Tibial nerve (tissue), 4 donors: ENCODE data around the gene DMD.

ENCODE experiments used
- EP300 ChIP-seq, 2 donors: sonication (generic); formaldehyde crosslinking; IDR thresholded peaks; one replicate each; pipeline ENCODE4 v1.6.1; 2017; ENCODE audit warnings: antibody characterized with exemption in 2 of 2, mild to moderate bottlenecking in 1 of 2
- POLR2A ChIP-seq, 2 donors: fragments of 450-650 bp; IDR thresholded peaks; one replicate each; pipeline ENCODE4 v1.6.1; 2017; ENCODE audit warnings: antibody characterized with exemption in 2 of 2, mild to moderate bottlenecking in 2 of 2, moderate library complexity in 2 of 2
- TF ChIP-seq, protein P1 (sequence below), 5 experiments: fragments of 200-600 bp in 3 of 5; fragments of 450-650 bp in 2 of 5; sonication (generic) in 3 of 5; IDR thresholded peaks; one replicate each; pipeline ENCODE4 v1.5.1; 2016 to 2019; ENCODE audit warnings: antibody characterized with exemption in 5 of 5, mild to moderate bottlenecking in 3 of 5, moderate library complexity in 2 of 5

- TF ChIP-seq, protein P1, sequence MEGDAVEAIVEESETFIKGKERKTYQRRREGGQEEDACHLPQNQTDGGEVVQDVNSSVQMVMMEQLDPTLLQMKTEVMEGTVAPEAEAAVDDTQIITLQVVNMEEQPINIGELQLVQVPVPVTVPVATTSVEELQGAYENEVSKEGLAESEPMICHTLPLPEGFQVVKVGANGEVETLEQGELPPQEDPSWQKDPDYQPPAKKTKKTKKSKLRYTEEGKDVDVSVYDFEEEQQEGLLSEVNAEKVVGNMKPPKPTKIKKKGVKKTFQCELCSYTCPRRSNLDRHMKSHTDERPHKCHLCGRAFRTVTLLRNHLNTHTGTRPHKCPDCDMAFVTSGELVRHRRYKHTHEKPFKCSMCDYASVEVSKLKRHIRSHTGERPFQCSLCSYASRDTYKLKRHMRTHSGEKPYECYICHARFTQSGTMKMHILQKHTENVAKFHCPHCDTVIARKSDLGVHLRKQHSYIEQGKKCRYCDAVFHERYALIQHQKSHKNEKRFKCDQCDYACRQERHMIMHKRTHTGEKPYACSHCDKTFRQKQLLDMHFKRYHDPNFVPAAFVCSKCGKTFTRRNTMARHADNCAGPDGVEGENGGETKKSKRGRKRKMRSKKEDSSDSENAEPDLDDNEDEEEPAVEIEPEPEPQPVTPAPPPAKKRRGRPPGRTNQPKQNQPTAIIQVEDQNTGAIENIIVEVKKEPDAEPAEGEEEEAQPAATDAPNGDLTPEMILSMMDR (IDR thresholded peaks at IDR 0.05), result no peak
- TF ChIP-seq POLR2A (IDR thresholded peaks at IDR 0.05), result no peak
- TF ChIP-seq EP300 (IDR thresholded peaks at IDR 0.05), result no peak
These were observed 1555.3 kb downstream of the DMD start for GRCh38 chrX:31656013-31656412.
